Kidney epithelial cell (primary cell): Measurements from ENCODE around the gene NRXN2. TPM values are rescaled to one million over a fixed set of nuclear protein-coding genes. Genes with fewer than 3 reads are reported as not detected.

Source experiments
- DNase-seq: peaks from one replicate; pipeline ENCODE4 v3.0.0-alpha.2; 2010; ENCODE audit warnings: low read depth
- H3K27me3 ChIP-seq: 2 replicates; pipeline ENCODE4 v1.6.0; 2011; ENCODE audit warnings: low read length; ENCODE audit not compliant: control insufficient read depth, insufficient read depth
- H3K36me3 ChIP-seq: 2 replicates; pipeline ENCODE4 v1.5.1; 2011; ENCODE audit warnings: low read length; ENCODE audit not compliant: control insufficient read depth, insufficient read depth
- H3K4me3 ChIP-seq: 2 replicates; pipeline ENCODE4 v1.5.1; 2011; ENCODE audit warnings: low read depth, mild to moderate bottlenecking, control low read depth, low read length
- CTCF ChIP-seq: IDR thresholded peaks from 2 replicates; pipeline ENCODE4 v1.5.1; 2011; ENCODE audit warnings: mild to moderate bottlenecking, moderate library complexity, low read length, control low read depth, inconsistent platforms; ENCODE audit not compliant: insufficient read depth, poor library complexity, severe bottlenecking
- total RNA-seq: library from RNA; depleted of rRNA; stranded (reverse); fragments of >200 nt; gene quantifications from 2 replicates; pipeline ENCODE4 v1.2.3, GENCODE V29; 2015

The NRXN2 gene
- total RNA-seq, 1 donor from 2014 or later: not detected

DNA sequence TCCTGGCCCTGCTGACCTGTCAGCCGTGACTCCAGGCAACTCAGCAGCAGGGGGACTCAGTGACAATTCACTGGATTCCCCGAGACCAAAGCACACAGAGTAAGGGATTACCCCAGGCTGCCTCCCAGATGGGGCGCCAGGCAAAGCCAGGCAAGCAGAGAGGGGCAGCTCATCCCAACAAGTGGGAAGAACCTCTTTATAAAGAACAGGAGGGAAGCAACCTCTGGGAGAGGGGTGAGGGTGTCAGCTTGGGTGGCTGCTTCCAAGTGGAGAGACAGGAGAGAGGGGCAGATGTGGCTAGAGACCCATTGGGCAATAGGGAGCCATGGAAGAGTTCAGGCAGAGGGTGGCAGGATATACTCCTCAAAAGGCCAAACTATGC, 130.8 kb downstream of the NRXN2 start:
- Histone ChIP-seq H3K36me3 (no peaks in the 10 kb centered on the region), H3K27me3 (peaks cover 2% of the 10 kb centered on the region), H3K4me3 (no peak overlapping the region)
- DNase-seq: no peak
- no peak for TF ChIP-seq CTCF

DNA sequence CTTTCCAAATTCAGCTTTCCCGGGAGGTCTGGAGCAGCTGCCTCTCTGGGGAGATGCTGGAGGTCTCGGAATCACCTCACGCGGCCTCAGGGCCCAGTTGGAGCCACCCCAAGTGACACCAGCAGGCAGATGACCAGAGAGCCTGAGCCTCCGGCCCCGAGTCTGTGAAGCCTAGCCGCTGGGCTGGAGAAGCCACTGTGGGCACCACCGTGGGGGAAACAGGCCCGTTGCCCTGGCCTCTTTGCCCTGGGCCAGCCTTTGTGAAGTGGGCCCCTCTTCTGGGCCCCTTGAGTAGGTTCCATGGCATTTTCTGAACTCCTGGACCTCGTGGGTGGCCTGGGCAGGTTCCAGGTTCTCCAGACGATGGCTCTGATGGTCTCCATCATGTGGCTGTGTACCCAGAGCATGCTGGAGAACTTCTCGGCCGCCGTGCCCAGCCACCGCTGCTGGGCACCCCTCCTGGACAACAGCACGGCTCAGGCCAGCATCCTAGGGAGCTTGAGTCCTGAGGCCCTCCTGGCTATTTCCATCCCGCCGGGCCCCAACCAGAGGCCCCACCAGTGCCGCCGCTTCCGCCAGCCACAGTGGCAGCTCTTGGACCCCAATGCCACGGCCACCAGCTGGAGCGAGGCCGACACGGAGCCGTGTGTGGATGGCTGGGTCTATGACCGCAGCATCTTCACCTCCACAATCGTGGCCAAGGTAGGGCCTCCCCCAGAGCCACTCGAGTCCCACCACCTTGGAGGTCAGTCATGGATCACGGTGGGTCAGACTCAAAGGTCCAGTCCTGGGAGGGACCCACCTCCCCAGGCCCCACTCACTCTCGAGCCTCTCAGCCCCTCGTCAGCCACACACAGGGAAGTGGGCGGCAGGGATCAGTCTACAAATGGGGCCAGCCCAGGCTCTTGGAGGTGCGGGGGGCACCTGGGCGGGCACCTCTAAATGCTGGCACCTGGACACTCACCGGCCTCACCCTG, 131.5 kb downstream of the NRXN2 start:
- Histone ChIP-seq H3K27me3 (peaks cover 2% of the 10 kb centered on the region), H3K36me3 (no peaks in the 10 kb centered on the region), H3K4me3 (no peak overlapping the region)
- DNase-seq: no peak
- TF ChIP-seq CTCF: no peak

DNA sequence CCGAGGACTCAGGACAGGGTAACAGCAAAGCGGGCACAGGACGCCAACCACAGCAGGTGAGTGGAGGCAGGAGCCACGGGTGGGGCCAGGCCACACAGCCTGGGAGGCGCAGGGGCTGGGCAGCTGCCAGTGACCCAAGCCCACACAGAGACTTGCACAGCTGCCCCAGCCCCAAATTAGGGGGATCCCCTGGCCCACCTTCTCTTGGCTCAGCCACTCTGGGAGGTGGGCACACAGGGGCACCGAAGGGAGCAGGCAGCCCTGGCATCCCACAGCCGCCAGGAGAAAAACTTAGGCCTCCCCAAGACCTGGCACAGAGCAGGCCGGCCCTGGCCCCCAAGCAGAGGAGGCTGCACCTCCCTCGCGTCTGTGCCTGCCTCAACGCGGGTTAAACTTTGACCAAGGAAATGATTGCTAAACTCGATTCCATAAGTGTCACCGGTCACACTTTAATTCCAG, 132.2 kb downstream of the NRXN2 start, which contains the start of gene SLC22A12:
TSS of gene SLC22A12 (plus strand) at position 458 of the 459 bp plus-strand sequence. CDS start 337 bp downstream, outside the sequence.
- H3K4me3 ChIP-seq: no peak within 1 kb of the TSS
- peaks cover 2% of the 10 kb centered on the region for H3K27me3 ChIP-seq
- DNase-seq: no peak
- no peak for TF ChIP-seq CTCF
- H3K36me3 ChIP-seq: no peaks in the 10 kb centered on the region

GRCh38 chr11:64588701-64589100, 134.3 kb downstream of the NRXN2 start:
- H3K4me3 ChIP-seq: no peak overlapping the region
- no peaks in the 10 kb centered on the region for H3K36me3 ChIP-seq
- no peak for DNase-seq
- H3K27me3 ChIP-seq: peaks cover 6% of the 10 kb centered on the region
- TF ChIP-seq CTCF: no peak

DNA sequence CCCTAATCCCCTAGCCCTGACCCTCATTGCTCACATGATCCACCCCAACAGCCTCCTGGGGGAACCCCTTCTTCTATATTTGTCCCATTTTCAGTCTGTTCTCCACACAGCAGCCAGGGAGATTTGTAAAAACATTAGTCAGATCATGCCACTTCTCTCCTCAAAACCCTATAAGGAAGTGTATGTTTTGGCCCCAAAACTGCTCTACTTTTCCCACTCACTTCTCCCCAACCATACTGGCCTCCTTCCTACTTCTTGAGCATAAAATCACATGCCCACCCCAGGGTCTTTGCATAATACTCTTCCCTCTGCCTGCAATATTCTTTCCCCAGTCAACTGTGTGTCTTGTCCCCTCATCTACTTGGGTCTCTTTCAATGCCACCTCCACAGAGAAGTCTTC, 136.6 kb downstream of the NRXN2 start:
- no peak for TF ChIP-seq CTCF
- H3K27me3 ChIP-seq: peaks cover 6% of the 10 kb centered on the region
- no peak overlapping the region for H3K4me3 ChIP-seq
- no peaks in the 10 kb centered on the region for H3K36me3 ChIP-seq
- no peak for DNase-seq
